Measurements from ENCODE around the gene SYNE1.

- TF ChIP-seq, protein P1, sequence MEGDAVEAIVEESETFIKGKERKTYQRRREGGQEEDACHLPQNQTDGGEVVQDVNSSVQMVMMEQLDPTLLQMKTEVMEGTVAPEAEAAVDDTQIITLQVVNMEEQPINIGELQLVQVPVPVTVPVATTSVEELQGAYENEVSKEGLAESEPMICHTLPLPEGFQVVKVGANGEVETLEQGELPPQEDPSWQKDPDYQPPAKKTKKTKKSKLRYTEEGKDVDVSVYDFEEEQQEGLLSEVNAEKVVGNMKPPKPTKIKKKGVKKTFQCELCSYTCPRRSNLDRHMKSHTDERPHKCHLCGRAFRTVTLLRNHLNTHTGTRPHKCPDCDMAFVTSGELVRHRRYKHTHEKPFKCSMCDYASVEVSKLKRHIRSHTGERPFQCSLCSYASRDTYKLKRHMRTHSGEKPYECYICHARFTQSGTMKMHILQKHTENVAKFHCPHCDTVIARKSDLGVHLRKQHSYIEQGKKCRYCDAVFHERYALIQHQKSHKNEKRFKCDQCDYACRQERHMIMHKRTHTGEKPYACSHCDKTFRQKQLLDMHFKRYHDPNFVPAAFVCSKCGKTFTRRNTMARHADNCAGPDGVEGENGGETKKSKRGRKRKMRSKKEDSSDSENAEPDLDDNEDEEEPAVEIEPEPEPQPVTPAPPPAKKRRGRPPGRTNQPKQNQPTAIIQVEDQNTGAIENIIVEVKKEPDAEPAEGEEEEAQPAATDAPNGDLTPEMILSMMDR (IDR thresholded peaks at IDR 0.05; ENCODE audit: poor library complexity) = no peak
- TF ChIP-seq EZH2 (IDR thresholded peaks at IDR 0.05; ENCODE audit: borderline replicate concordance) = no peak
- TF ChIP-seq EZH2phosphoT487 (IDR thresholded peaks at IDR 0.05; ENCODE audit: low read depth, severe bottlenecking, unreplicated experiment) = no peak
Observed at GRCh38 chr6:152453421-152453820, 183.7 kb downstream of the SYNE1 start.
